HepG2 (cell line): ENCODE measurements around the gene ACAT2. TPM values are rescaled to one million over a fixed set of nuclear protein-coding genes. Genes with fewer than 3 reads are reported as not detected.

ENCODE experiments used
- ARNTL ChIP-seq: sonication (generic); formaldehyde crosslinking; IDR thresholded peaks from 2 replicates; pipeline ENCODE4 v1.4.0; 2020; ENCODE audit warnings: mild to moderate bottlenecking, missing genetic modification reagents
- CHD2 ChIP-seq: IDR thresholded peaks from 2 replicates; pipeline ENCODE4 v1.6.1; 2011; ENCODE audit warnings: low read depth, low read length, improper control_type of control experiment
- FOXA1 ChIP-seq, 2 experiments: fragments of 450-650 bp in 1 of 2; sonication (generic) in 1 of 2; formaldehyde crosslinking in 1 of 2; IDR thresholded peaks; 2 replicates each; pipeline versions ENCODE4 v1.4.0 to v1.6.1; 2016 to 2020; ENCODE audit warnings: missing genetic modification reagents in 1 of 2
- GPBP1L1 ChIP-seq: sonication (generic); formaldehyde crosslinking; IDR thresholded peaks from 2 replicates; pipeline ENCODE4 v1.5.0; 2020; ENCODE audit warnings: mild to moderate bottlenecking, missing genetic modification reagents
- HMGA1 ChIP-seq: sonication (generic); formaldehyde crosslinking; conservative IDR thresholded peaks from 2 replicates; pipeline ENCODE4 v1.4.0; 2020; ENCODE audit warnings: missing genetic modification reagents
- HNF1B ChIP-seq: sonication (generic); formaldehyde crosslinking; IDR thresholded peaks from 2 replicates; pipeline ENCODE4 v1.5.1; 2020; ENCODE audit warnings: mild to moderate bottlenecking, moderate library complexity, missing genetic modification reagents
- IRF2 ChIP-seq: IDR thresholded peaks from 2 replicates; pipeline ENCODE4 v1.6.1; 2018; ENCODE audit warnings: missing genetic modification reagents, missing compliant biosample characterization
- MAF1 ChIP-seq: sonication (generic); formaldehyde crosslinking; IDR thresholded peaks from 2 replicates; pipeline ENCODE4 v1.5.0; 2020; ENCODE audit warnings: missing genetic modification reagents, borderline replicate concordance
- MAFG ChIP-seq: sonication (generic); formaldehyde crosslinking; IDR thresholded peaks from 2 replicates; pipeline ENCODE4 v1.5.1; 2020; ENCODE audit warnings: mild to moderate bottlenecking, missing genetic modification reagents
- MIER3 ChIP-seq: IDR thresholded peaks from 2 replicates; pipeline ENCODE4 v1.6.1; 2016; ENCODE audit warnings: missing compliant biosample characterization, borderline replicate concordance
- MTA3 ChIP-seq: sonication (generic); formaldehyde crosslinking; IDR thresholded peaks from 2 replicates; pipeline ENCODE4 v1.4.0; 2020; ENCODE audit warnings: missing genetic modification reagents
- NFYC ChIP-seq: IDR thresholded peaks from 2 replicates; pipeline ENCODE4 v1.6.1; 2016; ENCODE audit warnings: missing genetic modification reagents, missing compliant biosample characterization
- NONO ChIP-seq, 2 experiments: fragments of 450-650 bp in 1 of 2; sonication (generic) in 1 of 2; formaldehyde crosslinking in 1 of 2; IDR thresholded peaks in 1 of 2; conservative IDR thresholded peaks in 1 of 2; 2 replicates each; pipeline versions ENCODE4 v1.6.1 to v1.8.0; 2017 to 2022; ENCODE audit warnings: mild to moderate bottlenecking in 1 of 2, missing genetic modification reagents in 1 of 2, moderate library complexity in 1 of 2
- NR2C2 ChIP-seq: sonication (generic); formaldehyde crosslinking; IDR thresholded peaks from 2 replicates; pipeline ENCODE4 v1.4.0; 2020; ENCODE audit warnings: missing genetic modification reagents, mild to moderate bottlenecking, moderate library complexity, borderline replicate concordance
- PAX8 ChIP-seq: sonication (generic); formaldehyde crosslinking; IDR thresholded peaks from 2 replicates; pipeline ENCODE4 v1.8.0; 2022; ENCODE audit warnings: mild to moderate bottlenecking, missing genetic modification reagents, borderline replicate concordance
- RAD51 ChIP-seq: fragments of 450-650 bp; IDR thresholded peaks from 2 replicates; pipeline ENCODE4 v1.6.1; 2016; ENCODE audit warnings: borderline replicate concordance
- RBM39 ChIP-seq: fragments of 200-400 bp; formaldehyde crosslinking; IDR thresholded peaks from one replicate; pipeline ENCODE4 v1.6.1; 2018; ENCODE audit warnings: antibody characterized with exemption, mild to moderate bottlenecking, low read depth, low read length; ENCODE audit not compliant: poor library complexity, severe bottlenecking
- RFXANK ChIP-seq: IDR thresholded peaks from 2 replicates; pipeline ENCODE4 v1.6.1; 2016
- SOX6 ChIP-seq, 2 experiments: fragments of 450-650 bp in 1 of 2; sonication (generic) in 1 of 2; formaldehyde crosslinking in 1 of 2; IDR thresholded peaks; 2 replicates each; pipeline versions ENCODE4 v1.4.0 to v1.6.1; 2017 to 2020; ENCODE audit warnings: antibody characterized with exemption in 1 of 2, mild to moderate bottlenecking in 1 of 2, missing genetic modification reagents in 1 of 2
- ZNF205 ChIP-seq: IDR thresholded peaks from 2 replicates; pipeline ENCODE4 v1.6.1; 2018; ENCODE audit warnings: missing biosample characterization, missing genetic modification reagents
- ZNF326 ChIP-seq: sonication (generic); formaldehyde crosslinking; IDR thresholded peaks from 2 replicates; pipeline ENCODE4 v1.4.0; 2020; ENCODE audit warnings: missing genetic modification reagents, borderline replicate concordance
- ZNF451 ChIP-seq: sonication (generic); formaldehyde crosslinking; IDR thresholded peaks from 2 replicates; pipeline ENCODE4 v1.5.0; 2020; ENCODE audit warnings: mild to moderate bottlenecking, missing genetic modification reagents
- ZNF563 ChIP-seq: sonication (generic); formaldehyde crosslinking; IDR thresholded peaks from 2 replicates; pipeline ENCODE4 v1.8.0; 2022; ENCODE audit warnings: mild to moderate bottlenecking, moderate library complexity, missing genetic modification reagents
- polyA plus RNA-seq, 8 experiments: library from polyadenylated mRNA; depleted of rRNA in 3 of 8; stranded (reverse) in 7 of 8; unstranded in 1 of 8; fragments of >200 nt; fragmentation: Illumina TruSeq in 4 of 8; extraction: Trizol in 4 of 8; gene quantifications; 2 replicates each; pipeline versions ENCODE4 v1.2.1 to v1.2.3, GENCODE V29; 2011 to 2016; ENCODE audit warnings: low read depth in 4 of 8, missing spikeins in 1 of 8, mixed read lengths in 1 of 8; ENCODE audit not compliant: insufficient read depth in 1 of 8
- total RNA-seq, 5 experiments: library from RNA; depleted of rRNA; stranded (reverse); fragments of >200 nt; fragmentation: Illumina TruSeq; extraction: Trizol; gene quantifications; 2 replicates each; pipeline ENCODE4 v1.2.3, GENCODE V29; 2016; ENCODE audit warnings: low read depth in 1 of 5
- TF ChIP-seq, protein P1 (sequence below): sonication (generic); formaldehyde crosslinking; IDR thresholded peaks from 2 replicates; pipeline ENCODE4 v1.4.0; 2020; ENCODE audit warnings: mild to moderate bottlenecking, missing genetic modification reagents

The ACAT2 gene
- total and polyA plus RNA-seq, 2 of the 13 experiments (the other 11 are each of a cell fraction or from before 2014, with no cell fraction given), result 121 to 534 TPM

- TF ChIP-seq HNF1B, result peak; percentile 54; the same call in 1 of the 2 replicates
- TF ChIP-seq MAFG (CRISPR knock-in tag), result no peak
- no peak for TF ChIP-seq RFXANK (CRISPR knock-in tag)
- TF ChIP-seq FOXA1 (IDR thresholded peaks at IDR 0.05), result no peak
- TF ChIP-seq FOXA1 (CRISPR knock-in tag; IDR thresholded peaks at IDR 0.05), result no peak
- TF ChIP-seq, protein P1, sequence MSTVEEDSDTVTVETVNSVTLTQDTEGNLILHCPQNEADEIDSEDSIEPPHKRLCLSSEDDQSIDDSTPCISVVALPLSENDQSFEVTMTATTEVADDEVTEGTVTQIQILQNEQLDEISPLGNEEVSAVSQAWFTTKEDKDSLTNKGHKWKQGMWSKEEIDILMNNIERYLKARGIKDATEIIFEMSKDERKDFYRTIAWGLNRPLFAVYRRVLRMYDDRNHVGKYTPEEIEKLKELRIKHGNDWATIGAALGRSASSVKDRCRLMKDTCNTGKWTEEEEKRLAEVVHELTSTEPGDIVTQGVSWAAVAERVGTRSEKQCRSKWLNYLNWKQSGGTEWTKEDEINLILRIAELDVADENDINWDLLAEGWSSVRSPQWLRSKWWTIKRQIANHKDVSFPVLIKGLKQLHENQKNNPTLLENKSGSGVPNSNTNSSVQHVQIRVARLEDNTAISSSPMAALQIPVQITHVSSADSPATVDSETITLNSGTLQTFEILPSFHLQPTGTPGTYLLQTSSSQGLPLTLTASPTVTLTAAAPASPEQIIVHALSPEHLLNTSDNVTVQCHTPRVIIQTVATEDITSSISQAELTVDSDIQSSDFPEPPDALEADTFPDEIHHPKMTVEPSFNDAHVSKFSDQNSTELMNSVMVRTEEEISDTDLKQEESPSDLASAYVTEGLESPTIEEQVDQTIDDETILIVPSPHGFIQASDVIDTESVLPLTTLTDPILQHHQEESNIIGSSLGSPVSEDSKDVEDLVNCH (CRISPR knock-in tag), result no peak
- no peak for TF ChIP-seq ARNTL (CRISPR knock-in tag)
- TF ChIP-seq NFYC, result no peak
- no peak for TF ChIP-seq IRF2
- no peak for TF ChIP-seq CHD2
- TF ChIP-seq PAX8 (CRISPR knock-in tag), result no peak
- no peak for TF ChIP-seq NONO (IDR thresholded peaks at IDR 0.05)
- no peak for TF ChIP-seq NONO (CRISPR knock-in tag; conservative IDR thresholded peaks at IDR 0.05)
- no peak for TF ChIP-seq MTA3 (CRISPR knock-in tag)
- no peak for TF ChIP-seq HMGA1 (CRISPR knock-in tag)
- TF ChIP-seq RBM39, result no peak
- TF ChIP-seq SOX6 (IDR thresholded peaks at IDR 0.05), result no peak
- no peak for TF ChIP-seq SOX6 (CRISPR knock-in tag; IDR thresholded peaks at IDR 0.05)
- TF ChIP-seq ZNF326, result no peak
- no peak for TF ChIP-seq ZNF451
- TF ChIP-seq MAF1, result no peak
- TF ChIP-seq ZNF205 (CRISPR knock-in tag), result peak; percentile 2; the same call in 1 of the 2 replicates
- TF ChIP-seq MIER3 (CRISPR knock-in tag), result no peak
- TF ChIP-seq NR2C2 (CRISPR knock-in tag), result no peak
- no peak for TF ChIP-seq RAD51
- TF ChIP-seq ZNF563, result 0 out of 2 replicates have a peak, but pooled peaks have one; percentile 21
- no peak for TF ChIP-seq GPBP1L1 (CRISPR knock-in tag)
Measured at GRCh38 chr6:159761129-159761872, 544 bp upstream of the ACAT2 start (continued).
